WTC11 (cell line): ENCODE data around the gene BCL11B. TPM values are rescaled to one million over a fixed set of nuclear protein-coding genes. Genes with fewer than 3 reads are reported as not detected.

Source experiments
- ATAC-seq: fragments of 200-7000 bp; cut with Tn5 transposase; 2 replicates; pipeline ENCODE4 v1.10.0; 2021; ENCODE audit warnings: mild to moderate bottlenecking, moderate library complexity
- CTCF ChIA-PET: fragments of 300-600 bp; sonication (Branson Sonifier 250); formaldehyde crosslinking; loops from one replicate; lab custom pipeline; 2021; ENCODE audit warnings: antibody characterized with exemption; lab: Charles Lee
- POLR2A ChIA-PET: fragments of 350-600 bp; sonication (Branson Sonifier 250); formaldehyde crosslinking; loops from one replicate; lab custom pipeline; 2021; ENCODE audit warnings: antibody characterized with exemption; lab: Charles Lee
- DNase-seq: peaks from one replicate; pipeline ENCODE4 v3.0.0; 2021; ENCODE audit warnings: low spot score
- H3K27ac Mint-ChIP-seq: 2 replicates; pipeline ENCODE4 v1.8.0; 2021; ENCODE audit warnings: mixed read lengths
- H3K27me3 Mint-ChIP-seq: 2 replicates; pipeline ENCODE4 v1.8.0; 2021; ENCODE audit warnings: low read depth, mild to moderate bottlenecking, moderate library complexity, mixed read lengths
- H3K36me3 Mint-ChIP-seq: 2 replicates; pipeline ENCODE4 v1.8.0; 2021; ENCODE audit warnings: mixed read lengths
- H3K4me1 Mint-ChIP-seq: 2 replicates; pipeline ENCODE4 v1.8.0; 2022; ENCODE audit warnings: mixed read lengths
- H3K4me3 Mint-ChIP-seq: 2 replicates; pipeline ENCODE4 v1.8.0; 2021; ENCODE audit warnings: mild to moderate bottlenecking, moderate library complexity, mixed read lengths
- H3K9me3 Mint-ChIP-seq: 2 replicates; pipeline ENCODE4 v1.8.0; 2021; ENCODE audit warnings: mixed read lengths
- ATF1 ChIP-seq: sonication (generic); formaldehyde crosslinking; IDR thresholded peaks from 2 replicates; pipeline ENCODE4 v1.8.1; 2023; ENCODE audit warnings: mild to moderate bottlenecking, moderate library complexity, missing genetic modification reagents
- ELF4 ChIP-seq: sonication (generic); formaldehyde crosslinking; IDR thresholded peaks from 2 replicates; pipeline ENCODE4 v1.8.1; 2022; ENCODE audit warnings: low read depth, mild to moderate bottlenecking, moderate library complexity, missing genetic modification reagents
- ESRRA ChIP-seq: sonication (generic); formaldehyde crosslinking; IDR thresholded peaks from 2 replicates; pipeline ENCODE4 v1.8.1; 2022; ENCODE audit warnings: mild to moderate bottlenecking, missing genetic modification reagents, borderline replicate concordance
- KAT7 ChIP-seq: sonication (generic); formaldehyde crosslinking; IDR thresholded peaks from 2 replicates; pipeline ENCODE4 v1.8.1; 2023; ENCODE audit warnings: missing genetic modification reagents, mild to moderate bottlenecking, borderline replicate concordance
- MXD4 ChIP-seq: fragments of 250-450 bp; sonication (Bioruptor Pico); IDR thresholded peaks from 2 replicates; pipeline ENCODE4 v1.8.0; 2021; ENCODE audit warnings: mild to moderate bottlenecking, moderate library complexity, borderline replicate concordance
- PRDM15 ChIP-seq: sonication (generic); formaldehyde crosslinking; IDR thresholded peaks from 2 replicates; pipeline ENCODE4 v1.8.0; 2022; ENCODE audit warnings: missing genetic modification reagents
- SMAD3 ChIP-seq: sonication (generic); formaldehyde crosslinking; IDR thresholded peaks from 2 replicates; pipeline ENCODE4 v1.8.0; 2022; ENCODE audit warnings: missing genetic modification reagents, mild to moderate bottlenecking, borderline replicate concordance
- SOX15 ChIP-seq: fragments of 250-450 bp; sonication (Bioruptor Pico); IDR thresholded peaks from 2 replicates; pipeline ENCODE4 v1.9.0; 2021; ENCODE audit warnings: mild to moderate bottlenecking
- STAT6 ChIP-seq: sonication (generic); formaldehyde crosslinking; conservative IDR thresholded peaks from 2 replicates; pipeline ENCODE4 v1.8.1; 2023; ENCODE audit warnings: mild to moderate bottlenecking, low read depth, missing genetic modification reagents, moderate library complexity
- USF1 ChIP-seq: sonication (generic); formaldehyde crosslinking; IDR thresholded peaks from 2 replicates; pipeline ENCODE4 v1.8.0; 2022; ENCODE audit warnings: mild to moderate bottlenecking, missing genetic modification reagents
- total RNA-seq: library from RNA; stranded (reverse); gene quantifications from 3 replicates; pipeline ENCODE4 v1.2.3, GENCODE V29; 2021
- TF ChIP-seq, protein P1 (sequence below): fragments of 250-450 bp; sonication (Bioruptor Pico); IDR thresholded peaks from 2 replicates; pipeline ENCODE4 v1.9.0; 2021; ENCODE audit warnings: mild to moderate bottlenecking, borderline replicate concordance
- TF ChIP-seq, protein P2 (sequence below): sonication (generic); formaldehyde crosslinking; IDR thresholded peaks from 2 replicates; pipeline ENCODE4 v1.8.1; 2022; ENCODE audit warnings: low read depth, mild to moderate bottlenecking, moderate library complexity, missing genetic modification reagents, borderline replicate concordance
- TF ChIP-seq, protein P3 (sequence below): sonication (generic); formaldehyde crosslinking; IDR thresholded peaks from 2 replicates; pipeline ENCODE4 v1.8.1; 2022; ENCODE audit warnings: mild to moderate bottlenecking, missing genetic modification reagents, moderate library complexity, borderline replicate concordance
- TF ChIP-seq, protein P4 (sequence below): sonication (generic); formaldehyde crosslinking; IDR thresholded peaks from 2 replicates; pipeline ENCODE4 v1.8.1; 2023; ENCODE audit warnings: mild to moderate bottlenecking, moderate library complexity, missing genetic modification reagents

BCL11B gene
- total RNA-seq, 1 experiment from 2014 or later, result 9.1 TPM

DNA sequence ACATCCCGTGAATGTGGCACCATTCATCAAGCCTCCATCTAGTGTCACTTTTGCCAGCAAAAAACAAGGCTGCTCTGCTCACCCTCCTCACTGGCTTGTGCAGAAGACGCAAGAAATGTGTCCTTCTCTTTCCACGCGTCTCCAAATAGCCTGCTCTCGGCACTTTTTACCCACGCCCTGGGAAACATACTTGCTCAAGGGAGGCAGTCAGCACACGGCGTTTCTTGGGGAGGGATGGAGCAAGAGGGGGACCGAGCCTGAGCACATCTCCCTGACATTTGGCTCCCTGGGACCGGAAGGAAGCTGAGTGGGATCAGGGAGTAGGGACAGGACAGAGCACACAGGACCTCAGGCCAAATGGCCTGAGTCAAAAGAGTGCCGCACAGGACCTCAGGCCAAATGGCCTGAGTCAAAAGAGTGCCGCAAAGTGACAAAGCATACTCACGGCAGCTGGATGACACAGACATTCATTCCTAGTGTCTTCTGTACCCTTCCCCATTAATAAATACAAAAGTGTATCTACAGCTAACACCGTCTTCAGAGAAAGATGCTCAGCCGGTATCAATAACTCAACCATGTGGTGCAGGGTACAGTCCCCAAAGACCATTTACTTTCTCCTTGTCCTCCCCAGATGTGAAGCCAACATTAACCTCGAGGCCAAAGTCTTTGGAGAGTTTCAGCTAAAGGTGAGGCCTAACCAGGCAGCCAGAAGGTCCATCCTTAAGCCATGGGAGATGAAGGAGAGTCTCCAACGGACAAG lies 7.1 kb downstream of the BCL11B start:
- ChIA-PET POLR2A (no interaction called here), CTCF (interaction anchor here (0.9 to 2.9 kb wide), 10 partner anchors 10 to 229 kb away, joined by 3 to 17 read pairs (median 6); no protein-coding TSS in a partner anchor)
- TF ChIP-seq ESRRA (no peak), SOX15 (CRISPR knock-in tag) (no peak), ATF1 (CRISPR knock-in tag) (no peak), SMAD3 (CRISPR knock-in tag) (no peak), USF1 (no peak)
- TF ChIP-seq, protein P1, sequence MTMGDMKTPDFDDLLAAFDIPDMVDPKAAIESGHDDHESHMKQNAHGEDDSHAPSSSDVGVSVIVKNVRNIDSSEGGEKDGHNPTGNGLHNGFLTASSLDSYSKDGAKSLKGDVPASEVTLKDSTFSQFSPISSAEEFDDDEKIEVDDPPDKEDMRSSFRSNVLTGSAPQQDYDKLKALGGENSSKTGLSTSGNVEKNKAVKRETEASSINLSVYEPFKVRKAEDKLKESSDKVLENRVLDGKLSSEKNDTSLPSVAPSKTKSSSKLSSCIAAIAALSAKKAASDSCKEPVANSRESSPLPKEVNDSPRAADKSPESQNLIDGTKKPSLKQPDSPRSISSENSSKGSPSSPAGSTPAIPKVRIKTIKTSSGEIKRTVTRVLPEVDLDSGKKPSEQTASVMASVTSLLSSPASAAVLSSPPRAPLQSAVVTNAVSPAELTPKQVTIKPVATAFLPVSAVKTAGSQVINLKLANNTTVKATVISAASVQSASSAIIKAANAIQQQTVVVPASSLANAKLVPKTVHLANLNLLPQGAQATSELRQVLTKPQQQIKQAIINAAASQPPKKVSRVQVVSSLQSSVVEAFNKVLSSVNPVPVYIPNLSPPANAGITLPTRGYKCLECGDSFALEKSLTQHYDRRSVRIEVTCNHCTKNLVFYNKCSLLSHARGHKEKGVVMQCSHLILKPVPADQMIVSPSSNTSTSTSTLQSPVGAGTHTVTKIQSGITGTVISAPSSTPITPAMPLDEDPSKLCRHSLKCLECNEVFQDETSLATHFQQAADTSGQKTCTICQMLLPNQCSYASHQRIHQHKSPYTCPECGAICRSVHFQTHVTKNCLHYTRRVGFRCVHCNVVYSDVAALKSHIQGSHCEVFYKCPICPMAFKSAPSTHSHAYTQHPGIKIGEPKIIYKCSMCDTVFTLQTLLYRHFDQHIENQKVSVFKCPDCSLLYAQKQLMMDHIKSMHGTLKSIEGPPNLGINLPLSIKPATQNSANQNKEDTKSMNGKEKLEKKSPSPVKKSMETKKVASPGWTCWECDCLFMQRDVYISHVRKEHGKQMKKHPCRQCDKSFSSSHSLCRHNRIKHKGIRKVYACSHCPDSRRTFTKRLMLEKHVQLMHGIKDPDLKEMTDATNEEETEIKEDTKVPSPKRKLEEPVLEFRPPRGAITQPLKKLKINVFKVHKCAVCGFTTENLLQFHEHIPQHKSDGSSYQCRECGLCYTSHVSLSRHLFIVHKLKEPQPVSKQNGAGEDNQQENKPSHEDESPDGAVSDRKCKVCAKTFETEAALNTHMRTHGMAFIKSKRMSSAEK (CRISPR knock-in tag), result no peak
- Mint-ChIP-seq H3K9me3 (no peaks in the 10 kb centered on the region), H3K4me3 (no peak overlapping the region), H3K27ac (no peak overlapping the region), H3K36me3 (no peaks in the 10 kb centered on the region), H3K27me3 (no peaks in the 10 kb centered on the region; the same call in 1 of the 2 replicates), H3K4me1 (peaks cover 88% of the 10 kb centered on the region)
- no peak for DNase-seq
- ATAC-seq, result no peak

DNA sequence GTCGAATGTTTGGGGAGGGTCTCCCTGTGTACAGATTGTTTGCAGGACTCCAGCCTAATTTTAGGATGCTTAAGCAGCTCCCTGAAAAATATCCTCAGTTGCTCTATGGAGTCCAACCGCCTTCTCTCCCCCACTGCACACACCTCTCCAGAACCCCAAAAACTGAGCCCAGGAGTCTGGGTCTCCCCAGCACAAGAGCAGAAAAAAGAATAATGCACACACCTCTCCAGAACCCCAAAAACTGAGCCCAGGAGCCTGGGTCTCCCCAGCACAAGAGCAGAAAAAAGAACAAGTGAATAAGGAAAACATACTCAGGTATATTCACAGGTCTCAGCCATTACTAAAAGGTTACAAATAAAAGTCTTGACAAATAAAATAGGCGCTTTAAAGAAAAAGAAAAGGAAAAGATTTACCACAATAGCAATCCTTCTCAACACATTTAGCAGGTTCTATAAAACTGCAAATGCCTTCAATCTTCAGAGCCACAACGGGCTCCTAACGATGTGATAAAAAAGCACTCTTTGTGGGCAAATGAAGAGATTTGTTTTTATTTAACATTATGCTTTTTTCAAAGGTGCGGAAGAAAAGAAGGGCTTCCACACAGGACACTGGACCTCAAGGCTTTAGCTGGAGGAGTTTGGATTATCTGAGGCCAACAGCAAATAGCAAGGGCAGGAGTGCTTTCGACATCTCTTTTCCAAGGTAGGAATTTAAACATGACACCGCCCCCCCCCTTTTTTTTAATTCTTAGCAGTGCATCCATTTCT lies 8.2 kb downstream of the BCL11B start:
- H3K27ac Mint-ChIP-seq, result peak overlapping the region; percentile 70
- CTCF ChIA-PET, result interaction anchor here (1.8 to 2.9 kb wide), 2 partner anchors 28 to 39 kb away, joined by 5 to 9 read pairs; no protein-coding TSS in a partner anchor
- DNase-seq (no peak), ATAC-seq (no peak)
- no peaks in the 10 kb centered on the region for H3K9me3 Mint-ChIP-seq
- H3K4me3 Mint-ChIP-seq, result peak overlapping the region; percentile 57; the same call in 1 of the 2 replicates
- peaks cover 98% of the 10 kb centered on the region for H3K4me1 Mint-ChIP-seq
- no peaks in the 10 kb centered on the region for H3K36me3 Mint-ChIP-seq
- POLR2A ChIA-PET, result interaction anchor here (1.7 kb wide), 1 partner anchor 17 kb away, joined by 3 read pairs; no protein-coding TSS in a partner anchor
- no peaks in the 10 kb centered on the region; the same call in 1 of the 2 replicates for H3K27me3 Mint-ChIP-seq
- TF ChIP-seq PRDM15 (CRISPR knock-in tag) (no peak), SOX15 (CRISPR knock-in tag) (no peak), KAT7 (no peak), STAT6 (CRISPR knock-in tag) (no peak), ELF4 (no peak), MXD4 (no peak), SMAD3 (CRISPR knock-in tag) (no peak)
- TF ChIP-seq, protein P2, sequence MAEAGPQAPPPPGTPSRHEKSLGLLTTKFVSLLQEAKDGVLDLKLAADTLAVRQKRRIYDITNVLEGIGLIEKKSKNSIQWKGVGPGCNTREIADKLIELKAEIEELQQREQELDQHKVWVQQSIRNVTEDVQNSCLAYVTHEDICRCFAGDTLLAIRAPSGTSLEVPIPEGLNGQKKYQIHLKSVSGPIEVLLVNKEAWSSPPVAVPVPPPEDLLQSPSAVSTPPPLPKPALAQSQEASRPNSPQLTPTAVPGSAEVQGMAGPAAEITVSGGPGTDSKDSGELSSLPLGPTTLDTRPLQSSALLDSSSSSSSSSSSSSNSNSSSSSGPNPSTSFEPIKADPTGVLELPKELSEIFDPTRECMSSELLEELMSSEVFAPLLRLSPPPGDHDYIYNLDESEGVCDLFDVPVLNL (CRISPR knock-in tag), result no peak
- TF ChIP-seq, protein P3, sequence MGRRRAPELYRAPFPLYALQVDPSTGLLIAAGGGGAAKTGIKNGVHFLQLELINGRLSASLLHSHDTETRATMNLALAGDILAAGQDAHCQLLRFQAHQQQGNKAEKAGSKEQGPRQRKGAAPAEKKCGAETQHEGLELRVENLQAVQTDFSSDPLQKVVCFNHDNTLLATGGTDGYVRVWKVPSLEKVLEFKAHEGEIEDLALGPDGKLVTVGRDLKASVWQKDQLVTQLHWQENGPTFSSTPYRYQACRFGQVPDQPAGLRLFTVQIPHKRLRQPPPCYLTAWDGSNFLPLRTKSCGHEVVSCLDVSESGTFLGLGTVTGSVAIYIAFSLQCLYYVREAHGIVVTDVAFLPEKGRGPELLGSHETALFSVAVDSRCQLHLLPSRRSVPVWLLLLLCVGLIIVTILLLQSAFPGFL (CRISPR knock-in tag), result no peak
- TF ChIP-seq, protein P4, sequence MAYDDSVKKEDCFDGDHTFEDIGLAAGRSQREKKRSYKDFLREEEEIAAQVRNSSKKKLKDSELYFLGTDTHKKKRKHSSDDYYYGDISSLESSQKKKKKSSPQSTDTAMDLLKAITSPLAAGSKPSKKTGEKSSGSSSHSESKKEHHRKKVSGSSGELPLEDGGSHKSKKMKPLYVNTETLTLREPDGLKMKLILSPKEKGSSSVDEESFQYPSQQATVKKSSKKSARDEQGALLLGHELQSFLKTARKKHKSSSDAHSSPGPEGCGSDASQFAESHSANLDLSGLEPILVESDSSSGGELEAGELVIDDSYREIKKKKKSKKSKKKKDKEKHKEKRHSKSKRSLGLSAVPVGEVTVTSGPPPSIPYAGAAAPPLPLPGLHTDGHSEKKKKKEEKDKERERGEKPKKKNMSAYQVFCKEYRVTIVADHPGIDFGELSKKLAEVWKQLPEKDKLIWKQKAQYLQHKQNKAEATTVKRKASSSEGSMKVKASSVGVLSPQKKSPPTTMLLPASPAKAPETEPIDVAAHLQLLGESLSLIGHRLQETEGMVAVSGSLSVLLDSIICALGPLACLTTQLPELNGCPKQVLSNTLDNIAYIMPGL (CRISPR knock-in tag), result no peak
